ENCODE results near the gene EIF1AX. TPM values are rescaled to one million over a fixed set of nuclear protein-coding genes. Genes with fewer than 3 reads are reported as not detected.

The EIF1AX gene
- total and polyA plus RNA-seq, 10 donors = 23.0 to 75.9 (median 37.2) TPM

DNA sequence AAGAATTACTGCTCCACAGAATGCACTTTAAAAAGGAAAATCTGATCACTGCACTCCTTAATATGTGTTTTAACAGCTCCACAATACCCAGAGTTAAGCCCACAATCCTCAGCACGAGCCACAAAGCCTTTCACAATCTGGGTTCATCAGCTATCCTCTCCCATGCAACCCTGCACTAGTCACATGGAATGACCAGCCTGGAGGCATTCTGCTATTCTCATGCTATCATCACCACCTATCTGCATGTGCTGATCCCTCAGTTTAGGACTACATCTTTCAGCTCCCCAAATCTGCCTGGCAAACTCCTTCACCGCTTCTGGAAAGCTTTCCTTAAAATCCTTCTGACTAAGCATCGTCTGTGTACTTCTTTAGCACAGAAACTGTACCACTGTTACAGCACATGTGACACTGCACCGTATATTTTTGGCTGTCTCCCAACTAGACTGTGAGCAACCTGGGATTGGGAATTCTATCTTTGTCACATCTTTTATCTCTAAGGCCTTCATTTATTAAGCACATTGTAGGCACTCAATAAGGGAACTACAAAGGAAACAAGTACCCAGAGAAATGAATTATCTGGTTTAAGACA lies 18.3 kb upstream of the EIF1AX start:
- no peak overlapping the region for H3K27ac ChIP-seq
- TF ChIP-seq POLR2AphosphoS5 (IDR thresholded peaks at IDR 0.05) = no peak
- H3K27me3 ChIP-seq (replicated peaks in 1 of 7) = no peaks in the 10 kb centered on the region
- no peaks in the 10 kb centered on the region for H3K9me3 ChIP-seq
- intact Hi-C loops (cut with DNase I; ENCODE audit: low total_unique reads) = no loop called here
- H3K36me3 ChIP-seq = peaks cover 0 to 100% (median 32%) of the 10 kb centered on the region in 6 donors
- DNase-seq = no peak
- 77 to 94% (median 86%) methylated on average over 4 of the region's 4 CpGs for WGBS, 5 donors
- no peak overlapping the region for H3K4me3 ChIP-seq
- H3K4me1 ChIP-seq = no peaks in the 10 kb centered on the region

- H3K27ac ChIP-seq = no peak overlapping the region
- no peaks in the 10 kb centered on the region for H3K27me3 ChIP-seq (replicated peaks in 1 of 7)
- WGBS, 5 donors = 88 to 94% (median 93%) methylated on average over 3 of the region's 3 CpGs
- TF ChIP-seq CTCF (IDR thresholded peaks at IDR 0.05 in 8 of 11, conservative IDR thresholded peaks at IDR 0.05 in 3 of 11) = no peak
- no peak for TF ChIP-seq POLR2A (IDR thresholded peaks at IDR 0.05)
- H3K4me1 ChIP-seq = no peaks in the 10 kb centered on the region
- DNase-seq = no peak
- H3K36me3 ChIP-seq = peaks cover 0 to 61% (median 27%) of the 10 kb centered on the region in 6 donors
- intact Hi-C loops (cut with DNase I; ENCODE audit: low total_unique reads) = no loop called here
- H3K9me3 ChIP-seq = no peaks in the 10 kb centered on the region
- H3K4me3 ChIP-seq = no peak overlapping the region
Measured at GRCh38 chrX:20151689-20152088, 10.1 kb upstream of the EIF1AX start.

GRCh38 chrX:20149326-20149725 lies 7.7 kb upstream of the EIF1AX start:
- Histone ChIP-seq H3K27me3 (replicated peaks in 1 of 7) (no peaks in the 10 kb centered on the region), H3K36me3 (peaks cover 0 to 37% (median 8%) of the 10 kb centered on the region in 6 donors), H3K4me1 (no peaks in the 10 kb centered on the region), H3K4me3 (no peak overlapping the region), H3K27ac (no peak overlapping the region), H3K9me3 (no peaks in the 10 kb centered on the region)
- intact Hi-C loops (cut with DNase I; ENCODE audit: low total_unique reads) = no loop called here
- TF ChIP-seq POLR2A (IDR thresholded peaks at IDR 0.05) (no peak), CTCF (IDR thresholded peaks at IDR 0.05 in 8 of 11, conservative IDR thresholded peaks at IDR 0.05 in 3 of 11) (no peak), POLR2AphosphoS5 (IDR thresholded peaks at IDR 0.05) (no peak)
- 83 to 97% (median 94%) methylated on average over 2 of the region's 2 CpGs for WGBS, 5 donors
- no peak for DNase-seq

GRCh38 chrX:20147561-20147960 lies 5.9 kb upstream of the EIF1AX start:
- peaks cover 0 to 2% (median 0%) of the 10 kb centered on the region in 6 donors for H3K4me1 ChIP-seq
- H3K36me3 ChIP-seq = peaks cover 0 to 20% (median 1%) of the 10 kb centered on the region in 6 donors
- no peaks in the 10 kb centered on the region for H3K27me3 ChIP-seq (replicated peaks in 1 of 7)
- H3K4me3 ChIP-seq = no peak overlapping the region
- no peak overlapping the region for H3K27ac ChIP-seq
- intact Hi-C loops (cut with DNase I; ENCODE audit: low total_unique reads) = no loop called here
- no peaks in the 10 kb centered on the region for H3K9me3 ChIP-seq
- TF ChIP-seq CTCF (IDR thresholded peaks at IDR 0.05 in 8 of 11, conservative IDR thresholded peaks at IDR 0.05 in 3 of 11) = no peak
- TF ChIP-seq POLR2A (IDR thresholded peaks at IDR 0.05) = no peak
- TF ChIP-seq POLR2AphosphoS5 (IDR thresholded peaks at IDR 0.05) = no peak
- 24 to 89% (median 50%) methylated on average over 1 of the region's 1 CpG for WGBS, 5 donors
- DNase-seq = no peak
